Activated naive CD4-positive, alpha-beta T cell treated with anti-CD3 and anti-CD28 coated beads, Interleukin-2, amount 50 U/mL, for 72 hours (primary cell): ENCODE measurements around the gene B4GALT5. TPM values are rescaled to one million over a fixed set of nuclear protein-coding genes. Genes with fewer than 3 reads are reported as not detected.
"Not testable (repeated sequence)": the region's sequence is repeated elsewhere in the genome, so short reads cannot be mapped to it uniquely, and the experiment has no call there.

Source experiments
- ATAC-seq, 2 donors: fragments of 150-1000 bp; cut with Tn5 transposase; 2 replicates each; pipeline ENCODE4 v1.10.0; 2021; ENCODE audit warnings: mild to moderate bottlenecking in 2 of 2, moderate library complexity in 2 of 2
- DNase-seq, 2 donors: peaks; one replicate each; pipeline ENCODE4 v3.0.0; 2021 to 2022; ENCODE audit warnings: low spot score in 2 of 2
- H3K27ac Mint-ChIP-seq, 2 donors: one replicate each; pipeline ENCODE4 v1.8.0; 2022; ENCODE audit warnings: mild to moderate bottlenecking in 2 of 2, mixed read lengths in 2 of 2
- H3K36me3 Mint-ChIP-seq, 2 donors: one replicate each; pipeline ENCODE4 v1.8.0; 2022; ENCODE audit warnings: mixed read lengths in 2 of 2
- H3K9me3 Mint-ChIP-seq, 2 donors: one replicate each; pipeline ENCODE4 v1.8.0; 2022; ENCODE audit warnings: mixed read lengths in 2 of 2
- total RNA-seq, 2 donors: library from RNA; stranded (reverse); gene quantifications; one replicate each; pipeline ENCODE4 v1.2.3, GENCODE V29; 2022

Gene B4GALT5
- total RNA-seq, 2 donors from 2014 or later: 9.4 to 19.0 TPM

DNA sequence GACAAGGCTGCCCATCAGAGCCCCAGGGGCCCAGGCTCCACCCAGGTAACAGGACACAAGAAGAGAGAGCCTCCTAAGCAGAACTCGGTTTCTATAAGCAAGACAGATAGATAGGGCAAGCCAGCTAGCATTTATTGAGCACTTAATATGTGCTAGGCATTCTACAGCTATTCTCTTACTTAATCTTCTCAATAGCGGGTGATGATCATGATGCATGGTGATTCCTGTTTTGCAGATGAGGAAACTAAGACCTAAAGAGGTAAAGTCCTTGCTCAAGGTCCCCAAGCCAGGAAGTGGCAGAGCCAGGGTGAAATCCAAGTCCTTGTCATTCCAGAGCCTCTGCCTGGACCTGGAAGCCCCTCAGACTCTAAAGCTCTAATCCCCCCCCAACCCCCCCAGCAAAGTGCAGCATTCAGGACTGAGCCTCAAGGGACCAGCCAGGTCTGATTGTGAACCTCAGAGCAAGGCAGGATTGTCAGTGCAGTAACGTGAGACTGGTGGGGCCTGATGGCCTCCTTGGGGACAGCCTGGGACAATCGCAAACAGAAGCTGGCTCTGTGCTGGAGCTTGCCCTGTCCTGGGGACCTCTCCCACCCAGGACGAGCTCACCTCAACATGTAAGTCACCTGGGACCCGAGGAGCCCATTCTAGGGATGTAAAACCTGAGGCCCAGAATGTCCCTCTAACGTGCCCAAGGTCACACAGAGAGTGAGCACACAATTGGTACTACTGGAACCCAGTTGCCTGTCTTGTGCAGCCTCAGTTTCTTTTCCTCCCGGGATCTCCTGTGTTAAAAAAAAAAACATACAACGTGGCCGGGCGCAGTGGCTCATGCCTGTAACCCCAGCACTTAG lies 97.3 kb downstream of the B4GALT5 start:
- peaks cover under 1 to 1% of the 10 kb centered on the region in 2 donors for H3K36me3 Mint-ChIP-seq
- H3K9me3 Mint-ChIP-seq: peaks cover 0 to under 1% of the 10 kb centered on the region in 2 donors
- ATAC-seq (no peak), DNase-seq (no peak)
- H3K27ac Mint-ChIP-seq: peak overlapping the region in 1 of 2 donors; percentile 38

- DNase-seq: no peak
- peak overlapping the region in 1 of 2 donors; percentile 38 for H3K27ac Mint-ChIP-seq
- H3K9me3 Mint-ChIP-seq: no peaks in the 10 kb centered on the region
- no peaks in the 10 kb centered on the region for H3K36me3 Mint-ChIP-seq
- ATAC-seq: no peak
These were observed 98.1 kb downstream of the B4GALT5 start for GRCh38 chr20:49615401-49616153.

DNA sequence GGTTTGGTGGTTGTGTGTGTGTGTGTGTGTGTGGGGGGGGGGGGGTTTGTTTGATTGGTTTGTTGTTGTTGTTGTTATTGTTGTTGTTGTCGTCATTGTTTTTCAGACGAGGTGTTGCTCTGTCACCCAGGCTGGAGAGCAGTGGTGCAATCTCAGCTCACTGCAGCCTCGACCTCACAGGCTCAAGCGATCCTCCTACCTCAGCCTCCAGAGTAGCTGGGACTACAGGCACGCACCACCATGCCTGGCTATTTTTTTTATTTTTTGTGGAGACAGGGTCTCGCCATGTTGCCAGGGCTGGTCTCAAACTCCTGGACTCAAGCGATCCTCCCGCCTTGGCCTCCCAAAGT lies 98.7 kb downstream of the B4GALT5 start:
- not testable (repeated sequence) for H3K27ac Mint-ChIP-seq, DNase-seq, H3K36me3 Mint-ChIP-seq, ATAC-seq, H3K9me3 Mint-ChIP-seq

DNA sequence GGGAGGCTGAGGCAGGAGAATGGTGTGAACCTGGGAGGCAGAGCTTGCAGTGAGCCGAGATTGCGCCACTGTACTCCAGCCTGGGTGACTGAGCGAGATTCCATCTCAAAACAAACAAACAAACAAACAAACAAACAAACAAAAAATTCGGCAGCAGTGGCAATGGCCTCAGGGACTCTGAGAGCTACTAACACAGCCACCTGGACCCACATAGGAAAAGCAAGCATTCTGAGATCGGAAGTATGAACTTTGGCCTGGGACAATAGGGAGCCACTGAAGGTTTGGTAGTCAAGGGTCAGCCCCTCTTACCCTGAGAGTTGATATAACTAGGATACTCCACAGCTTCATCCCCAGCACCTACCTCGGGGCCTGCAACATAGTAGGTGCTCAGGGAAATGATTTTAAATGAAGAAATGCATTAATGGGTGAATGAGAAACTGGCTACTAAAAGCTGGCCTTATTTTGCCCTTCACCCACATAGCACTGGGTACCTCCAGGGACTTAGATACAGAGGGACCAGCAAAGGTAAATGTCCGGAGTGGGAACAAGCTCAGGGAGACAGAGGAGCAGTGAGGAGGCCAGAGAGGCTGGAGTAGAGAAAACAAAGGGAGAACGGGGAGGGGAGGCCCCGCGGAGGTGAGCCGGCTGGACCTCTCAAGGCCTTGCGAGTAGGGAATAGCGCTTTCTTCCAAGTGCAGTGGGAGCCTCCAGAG lies 99.2 kb downstream of the B4GALT5 start:
- Mint-ChIP-seq H3K36me3 (no peaks in the 10 kb centered on the region), H3K9me3 (no peaks in the 10 kb centered on the region), H3K27ac (peak overlapping the region in 1 of 2 donors; percentile 82)
- DNase-seq (no peak), ATAC-seq (no peak)

- Mint-ChIP-seq H3K9me3 (no peaks in the 10 kb centered on the region), H3K27ac (no peak overlapping the region), H3K36me3 (peaks cover 0 to 5% of the 10 kb centered on the region in 2 donors)
- DNase-seq: no peak
- ATAC-seq: no peak
These were observed 101.4 kb downstream of the B4GALT5 start for GRCh38 chr20:49612127-49612738.

GRCh38 chr20:49611539-49612126 lies 102.0 kb downstream of the B4GALT5 start:
- not testable (repeated sequence) for H3K36me3 Mint-ChIP-seq, ATAC-seq, H3K9me3 Mint-ChIP-seq, H3K27ac Mint-ChIP-seq, DNase-seq

- Mint-ChIP-seq H3K9me3 (no peaks in the 10 kb centered on the region), H3K36me3 (peaks cover 0 to 5% of the 10 kb centered on the region in 2 donors)
- DNase-seq: peak; percentile 81 to 90
These were observed 102.8 kb downstream of the B4GALT5 start for GRCh38 chr20:49610691-49611538.

DNA sequence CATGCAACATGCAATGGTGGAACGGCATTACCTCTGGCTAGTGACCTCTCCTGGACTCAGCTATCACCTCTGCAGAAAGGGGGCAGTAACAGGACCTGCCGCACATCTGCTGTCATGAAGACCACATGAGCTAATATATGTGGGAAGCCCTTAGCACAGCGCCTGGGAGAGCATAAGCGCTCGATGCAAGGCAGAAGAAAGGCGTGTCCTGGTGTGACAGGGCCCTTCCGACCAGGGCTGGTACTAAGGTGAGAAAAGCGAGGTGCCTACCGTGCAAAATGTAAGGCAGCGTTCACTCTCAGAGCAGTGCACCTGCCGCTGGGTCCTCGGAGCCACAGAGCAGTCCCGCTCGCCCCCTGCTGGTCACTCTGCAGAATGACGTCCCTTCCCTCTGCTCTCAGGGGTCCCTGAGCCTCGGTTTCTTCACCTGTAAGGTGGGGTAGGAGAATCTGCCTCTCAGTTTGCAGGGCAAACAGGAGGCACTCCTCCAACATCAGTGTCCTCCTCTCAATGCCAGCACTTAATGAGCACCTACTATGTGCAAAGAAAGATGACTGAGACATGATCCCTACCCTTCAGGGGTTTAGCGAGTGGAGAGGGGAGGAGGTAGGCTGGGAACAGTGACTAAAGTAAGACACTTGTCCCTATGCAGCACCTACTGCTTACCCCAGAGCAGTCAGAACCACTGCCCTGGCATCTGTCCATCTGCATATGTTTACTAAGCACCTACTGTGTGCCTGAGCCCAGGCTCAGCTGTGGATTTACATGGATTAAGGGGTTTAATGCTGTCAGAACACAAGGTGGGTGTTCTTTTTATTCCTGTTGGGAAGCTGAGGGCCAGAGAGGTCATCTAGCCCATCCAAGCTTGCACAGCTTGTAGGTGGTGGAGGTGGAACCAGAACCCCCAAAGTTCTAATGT lies 104.7 kb downstream of the B4GALT5 start:
- Mint-ChIP-seq H3K9me3 (no peaks in the 10 kb centered on the region), H3K36me3 (peaks cover 0 to 5% of the 10 kb centered on the region in 2 donors), H3K27ac (no peak overlapping the region)
- DNase-seq: peak; percentile 74 to 79
- ATAC-seq: peak; percentile 71 to 80

More at GRCh38 chr20:49610691-49611538, 102.8 kb downstream of the B4GALT5 start:
- ATAC-seq: peak; percentile 78
- H3K27ac Mint-ChIP-seq: peak overlapping the region in 1 of 2 donors; percentile 25

GRCh38 chr20:49607568-49607967 lies 106.1 kb downstream of the B4GALT5 start:
- Mint-ChIP-seq H3K27ac (no peak overlapping the region), H3K36me3 (peaks cover 0 to 5% of the 10 kb centered on the region in 2 donors), H3K9me3 (no peaks in the 10 kb centered on the region)
- peak in 1 of 2 donors; percentile 27 for ATAC-seq
- DNase-seq: no peak

- no peak for ATAC-seq
- Mint-ChIP-seq H3K36me3 (peaks cover 0 to under 1% of the 10 kb centered on the region in 2 donors), H3K9me3 (no peaks in the 10 kb centered on the region), H3K27ac (no peak overlapping the region)
- no peak for DNase-seq
These were observed 110.5 kb downstream of the B4GALT5 start for GRCh38 chr20:49603209-49603627.

GRCh38 chr20:49602345-49603208 lies 111.1 kb downstream of the B4GALT5 start:
- no peak for DNase-seq
- no peak for ATAC-seq
- Mint-ChIP-seq H3K27ac (no peak overlapping the region), H3K9me3 (no peaks in the 10 kb centered on the region), H3K36me3 (peaks cover 0 to 5% of the 10 kb centered on the region in 2 donors)

DNA sequence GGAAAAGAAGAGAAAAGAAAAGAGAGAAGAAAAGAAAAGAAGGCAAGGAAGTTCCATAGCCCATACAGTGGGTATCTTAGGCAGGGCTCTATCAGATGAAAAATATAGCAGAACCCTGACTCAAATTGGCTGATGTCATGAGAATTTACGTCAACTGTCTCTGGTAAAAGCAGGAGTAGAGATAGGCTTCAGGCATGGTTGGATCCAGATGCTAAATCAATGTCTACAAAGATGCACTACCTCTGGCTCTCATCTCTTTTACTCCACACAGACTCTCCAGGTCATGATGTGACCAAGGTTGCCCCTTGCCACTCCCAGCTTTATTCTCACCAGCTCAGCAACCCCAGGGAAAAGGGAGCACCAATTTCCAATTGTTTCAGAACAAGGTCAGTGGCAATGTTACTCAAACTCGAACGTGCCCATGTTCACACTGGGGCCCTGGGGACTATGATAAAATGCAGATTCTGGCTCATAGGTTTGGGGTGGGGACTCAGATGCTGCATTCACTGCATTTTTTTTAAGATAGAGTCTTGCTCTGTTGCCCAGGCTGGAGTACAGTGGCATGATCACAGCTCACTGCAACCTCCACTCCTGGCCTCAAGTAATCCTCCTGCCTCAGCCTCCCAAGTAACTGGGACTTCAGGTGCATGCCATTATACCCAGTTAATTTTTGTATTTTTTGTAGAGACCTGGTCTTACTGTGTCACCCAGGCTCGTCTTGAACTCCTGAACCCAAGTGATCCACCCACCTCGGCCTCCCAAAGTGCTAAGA lies 112.3 kb downstream of the B4GALT5 start:
- H3K27ac Mint-ChIP-seq: no peak overlapping the region
- ATAC-seq: no peak
- no peak for DNase-seq
- H3K9me3 Mint-ChIP-seq: peaks cover 0 to 3% of the 10 kb centered on the region in 2 donors
- peaks cover 2 to 9% of the 10 kb centered on the region in 2 donors for H3K36me3 Mint-ChIP-seq

DNA sequence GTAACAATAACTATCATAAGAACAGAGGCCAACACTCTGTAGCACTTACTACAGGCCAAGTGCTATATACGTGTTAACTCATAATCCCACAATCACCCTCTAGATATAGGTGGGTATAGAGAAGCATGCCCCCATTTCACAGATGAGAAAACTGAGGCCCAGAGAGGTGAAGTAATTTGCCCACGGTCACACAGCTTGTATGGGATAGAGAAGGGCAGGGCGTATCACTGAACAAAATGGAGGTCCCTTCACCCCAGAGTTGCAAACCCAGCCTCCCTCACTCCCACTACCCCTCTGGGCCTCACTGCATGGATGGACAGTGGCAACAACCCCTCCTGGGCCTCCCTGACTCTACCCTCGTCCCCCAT lies 113.9 kb downstream of the B4GALT5 start:
- Mint-ChIP-seq H3K36me3 (peaks cover 16 to 23% of the 10 kb centered on the region in 2 donors), H3K9me3 (peaks cover 0 to 4% of the 10 kb centered on the region in 2 donors), H3K27ac (peak overlapping the region in 1 of 2 donors; percentile 39)
- DNase-seq: no peak
- no peak for ATAC-seq
